ENCODE measurements around the gene ZNF292.

GRCh38 chr6:87283461-87283860 lies 128.1 kb downstream of the ZNF292 start:
- TF ChIP-seq CTCF (IDR thresholded peaks at IDR 0.05) (no peak), POLR2A (IDR thresholded peaks at IDR 0.05) (no peak)

Data from Peyer's patch (tissue), 4 donors.